Tibial nerve (tissue), 4 donors: ENCODE results near the gene KLHL35.

ENCODE experiments used
- EP300 ChIP-seq, 2 donors: sonication (generic); formaldehyde crosslinking; IDR thresholded peaks; one replicate each; pipeline ENCODE4 v1.6.1; 2017; ENCODE audit warnings: antibody characterized with exemption in 2 of 2, mild to moderate bottlenecking in 1 of 2
- TF ChIP-seq, protein P1 (sequence below), 5 experiments: fragments of 200-600 bp in 3 of 5; fragments of 450-650 bp in 2 of 5; sonication (generic) in 3 of 5; IDR thresholded peaks; one replicate each; pipeline ENCODE4 v1.5.1; 2016 to 2019; ENCODE audit warnings: antibody characterized with exemption in 5 of 5, mild to moderate bottlenecking in 3 of 5, moderate library complexity in 2 of 5

DNA sequence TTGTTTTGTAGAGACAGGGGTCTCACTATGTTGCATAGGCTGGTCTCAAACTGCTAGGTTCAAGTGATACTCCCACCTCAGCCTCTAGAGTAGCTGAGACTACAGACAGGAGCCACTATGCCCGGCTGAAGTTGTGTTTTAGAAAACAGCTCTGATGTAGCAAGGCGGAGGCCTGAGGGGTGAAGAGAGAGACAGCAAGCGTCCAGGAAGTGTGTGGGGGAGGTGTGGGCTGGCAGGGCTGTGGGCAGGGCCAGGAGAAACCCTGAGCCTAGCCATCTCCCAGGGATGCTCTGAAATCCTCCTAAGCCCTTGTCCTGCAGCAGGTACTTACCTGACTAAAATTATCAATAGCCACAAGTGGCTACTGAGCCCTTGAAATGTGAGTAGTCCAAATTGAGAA is 49.8 kb downstream of the KLHL35 start:
- TF ChIP-seq, protein P1, sequence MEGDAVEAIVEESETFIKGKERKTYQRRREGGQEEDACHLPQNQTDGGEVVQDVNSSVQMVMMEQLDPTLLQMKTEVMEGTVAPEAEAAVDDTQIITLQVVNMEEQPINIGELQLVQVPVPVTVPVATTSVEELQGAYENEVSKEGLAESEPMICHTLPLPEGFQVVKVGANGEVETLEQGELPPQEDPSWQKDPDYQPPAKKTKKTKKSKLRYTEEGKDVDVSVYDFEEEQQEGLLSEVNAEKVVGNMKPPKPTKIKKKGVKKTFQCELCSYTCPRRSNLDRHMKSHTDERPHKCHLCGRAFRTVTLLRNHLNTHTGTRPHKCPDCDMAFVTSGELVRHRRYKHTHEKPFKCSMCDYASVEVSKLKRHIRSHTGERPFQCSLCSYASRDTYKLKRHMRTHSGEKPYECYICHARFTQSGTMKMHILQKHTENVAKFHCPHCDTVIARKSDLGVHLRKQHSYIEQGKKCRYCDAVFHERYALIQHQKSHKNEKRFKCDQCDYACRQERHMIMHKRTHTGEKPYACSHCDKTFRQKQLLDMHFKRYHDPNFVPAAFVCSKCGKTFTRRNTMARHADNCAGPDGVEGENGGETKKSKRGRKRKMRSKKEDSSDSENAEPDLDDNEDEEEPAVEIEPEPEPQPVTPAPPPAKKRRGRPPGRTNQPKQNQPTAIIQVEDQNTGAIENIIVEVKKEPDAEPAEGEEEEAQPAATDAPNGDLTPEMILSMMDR (IDR thresholded peaks at IDR 0.05): no peak
- no peak for TF ChIP-seq EP300 (IDR thresholded peaks at IDR 0.05)
